H9 (cell line): ENCODE measurements around the gene NT5C. TPM values are rescaled to one million over a fixed set of nuclear protein-coding genes. Genes with fewer than 3 reads are reported as not detected.

ENCODE experiments used
- DNase-seq: peaks from one replicate; pipeline ENCODE4 v3.0.0-alpha.2; 2017
- H2AFZ ChIP-seq: one replicate; pipeline ENCODE4 v1.6.1; 2013; ENCODE audit warnings: mild to moderate bottlenecking, low read length, control low read depth, moderate library complexity
- H2AK5ac ChIP-seq: 2 replicates; pipeline ENCODE4 v1.6.1; 2013; ENCODE audit warnings: low read length, control low read depth, mixed read lengths; ENCODE audit not compliant: insufficient read length
- H2BK120ac ChIP-seq: one replicate; pipeline ENCODE4 v1.6.1; 2013; ENCODE audit warnings: low read depth, mild to moderate bottlenecking, low read length, control low read depth, inconsistent platforms; ENCODE audit not compliant: poor library complexity, severe bottlenecking
- H2BK12ac ChIP-seq: 2 replicates; pipeline ENCODE4 v1.6.1; 2013; ENCODE audit warnings: low read length, control low read depth, mixed read lengths, low read depth; ENCODE audit not compliant: insufficient read length
- H2BK15ac ChIP-seq: 2 replicates; pipeline ENCODE4 v1.6.1; 2013; ENCODE audit warnings: low read depth, low read length, control low read depth
- H2BK20ac ChIP-seq: one replicate; pipeline ENCODE4 v1.6.1; 2013; ENCODE audit warnings: low read depth, mild to moderate bottlenecking, low read length, control low read depth, inconsistent platforms; ENCODE audit not compliant: poor library complexity, severe bottlenecking
- H2BK5ac ChIP-seq: 2 replicates; pipeline ENCODE4 v1.6.1; 2013; ENCODE audit warnings: low read length, control low read depth, mixed read lengths; ENCODE audit not compliant: insufficient read length
- H3K14ac ChIP-seq: 2 replicates; pipeline ENCODE4 v1.6.1; 2013; ENCODE audit warnings: low read length, control low read depth; ENCODE audit not compliant: insufficient read depth
- H3K18ac ChIP-seq: 2 replicates; pipeline ENCODE4 v1.6.1; 2013; ENCODE audit warnings: low read depth, mild to moderate bottlenecking, mixed read lengths, low read length, control low read depth; ENCODE audit not compliant: insufficient read length
- H3K23ac ChIP-seq: 2 replicates; pipeline ENCODE4 v1.6.1; 2013; ENCODE audit warnings: low read length, control low read depth, mixed read lengths, low read depth; ENCODE audit not compliant: insufficient read length
- H3K23me2 ChIP-seq: 2 replicates; pipeline ENCODE4 v1.6.1; 2013; ENCODE audit warnings: low read depth, mild to moderate bottlenecking, mixed read lengths, low read length, control low read depth; ENCODE audit not compliant: insufficient read length, poor library complexity, severe bottlenecking
- H3K27ac ChIP-seq: 2 replicates; pipeline ENCODE4 v1.5.1; 2013; ENCODE audit warnings: low read length, control low read depth, mixed read lengths, low read depth; ENCODE audit not compliant: insufficient read length
- H3K27me3 ChIP-seq: 2 replicates; pipeline ENCODE4 v1.6.1; 2013; ENCODE audit warnings: low read length, control low read depth, inconsistent platforms; ENCODE audit not compliant: insufficient read depth
- H3K4ac ChIP-seq: 2 replicates; pipeline ENCODE4 v1.6.1; 2013; ENCODE audit warnings: low read depth, mild to moderate bottlenecking, control low read depth, inconsistent platforms, low read length, moderate library complexity
- H3K4me1 ChIP-seq: 2 replicates; pipeline ENCODE4 v1.6.1; 2013; ENCODE audit warnings: low read length, control low read depth, inconsistent platforms; ENCODE audit not compliant: insufficient read depth
- H3K4me2 ChIP-seq: 2 replicates; pipeline ENCODE4 v1.6.1; 2013; ENCODE audit warnings: low read length, control low read depth, mixed read lengths; ENCODE audit not compliant: insufficient read length, insufficient read depth
- H3K56ac ChIP-seq: 2 replicates; pipeline ENCODE4 v1.6.1; 2013; ENCODE audit warnings: low read depth, mild to moderate bottlenecking, mixed read lengths, low read length, control low read depth; ENCODE audit not compliant: insufficient read length
- H3K79me1 ChIP-seq: 2 replicates; pipeline ENCODE4 v1.6.1; 2013; ENCODE audit warnings: low read depth, mild to moderate bottlenecking, moderate library complexity, low read length, control low read depth, inconsistent platforms; ENCODE audit not compliant: insufficient read depth, poor library complexity, severe bottlenecking
- H3K79me2 ChIP-seq: 2 replicates; pipeline ENCODE4 v1.6.1; 2013; ENCODE audit warnings: low read length, control low read depth, inconsistent platforms; ENCODE audit not compliant: insufficient read depth
- H3K9ac ChIP-seq: 2 replicates; pipeline ENCODE4 v1.6.1; 2013; ENCODE audit warnings: low read length, control low read depth, mixed read lengths; ENCODE audit not compliant: insufficient read length; ENCODE audit errors: extremely low read depth
- H3K9me3 ChIP-seq: one replicate; pipeline ENCODE4 v1.6.1; 2013; ENCODE audit warnings: low read depth, low read length, inconsistent platforms; ENCODE audit not compliant: control insufficient read depth
- H3T11ph ChIP-seq: one replicate; pipeline ENCODE4 v1.6.1; 2013; ENCODE audit warnings: mild to moderate bottlenecking, low read length, control low read depth, inconsistent platforms
- H4K20me1 ChIP-seq: one replicate; pipeline ENCODE4 v1.6.1; 2013; ENCODE audit not compliant: control insufficient read depth, insufficient read length, insufficient read depth
- H4K5ac ChIP-seq: 2 replicates; pipeline ENCODE4 v1.6.1; 2013; ENCODE audit warnings: low read depth, mild to moderate bottlenecking, mixed read lengths, low read length, control low read depth; ENCODE audit not compliant: insufficient read length
- H4K8ac ChIP-seq: replicated peaks from 2 replicates; pipeline ENCODE4 v1.6.1; 2013; ENCODE audit warnings: low read length, control low read depth, mixed read lengths, low read depth; ENCODE audit not compliant: insufficient read length
- H4K91ac ChIP-seq: 2 replicates; pipeline ENCODE4 v1.6.1; 2013; ENCODE audit warnings: low read depth, mild to moderate bottlenecking, moderate library complexity, mixed read lengths, low read length, control low read depth; ENCODE audit not compliant: insufficient read length
- H3K27ac Mint-ChIP-seq, 3 experiments: 2 replicates in 2 of 3; 3 replicates in 1 of 3; pipeline ENCODE4 v1.8.0; 2020 to 2021; ENCODE audit warnings: mixed read lengths in 3 of 3, mild to moderate bottlenecking in 1 of 3, moderate library complexity in 1 of 3
- H3K27me3 Mint-ChIP-seq: 2 replicates; pipeline ENCODE4 v1.8.0; 2021; ENCODE audit warnings: low read depth, mild to moderate bottlenecking, moderate library complexity, mixed read lengths
- H3K36me3 Mint-ChIP-seq, 3 experiments: 2 replicates in 2 of 3; 3 replicates in 1 of 3; pipeline ENCODE4 v1.8.0; 2020 to 2021; ENCODE audit warnings: low read depth in 3 of 3, mixed read lengths in 3 of 3; ENCODE audit not compliant: insufficient read depth in 1 of 3
- H3K4me1 Mint-ChIP-seq, 2 experiments: 2 replicates each; pipeline ENCODE4 v1.8.0; 2020; ENCODE audit warnings: mixed read lengths in 2 of 2
- H3K4me3 Mint-ChIP-seq, 2 experiments: 2 replicates in 1 of 2; 3 replicates in 1 of 2; pipeline ENCODE4 v1.8.0; 2020 to 2021; ENCODE audit warnings: mild to moderate bottlenecking in 2 of 2, mixed read lengths in 2 of 2, moderate library complexity in 1 of 2
- H3K9me3 Mint-ChIP-seq, 2 experiments: 2 replicates in 1 of 2; 3 replicates in 1 of 2; pipeline ENCODE4 v1.8.0; 2020; ENCODE audit warnings: mild to moderate bottlenecking in 2 of 2, mixed read lengths in 2 of 2, moderate library complexity in 1 of 2
- WGBS: extraction: QIAGEN DNeasy Blood & Tissue Kit; methylation state at CpG from one replicate; pipeline ENCODE4 v1.1.7; 2013; ENCODE audit warnings: missing lambda C conversion rate, low lambda C conversion rate, mixed read lengths; ENCODE audit not compliant: insufficient read length; ENCODE audit errors: extremely low coverage; 5-methylcytosine and 5-hydroxymethylcytosine counted together
- total RNA-seq: library from RNA; stranded (reverse); gene quantifications from 2 replicates; pipeline ENCODE4 v1.2.1, GENCODE V29; 2021
- TF ChIP-seq, protein P1 (sequence below): fragments of 200-600 bp; sonication (generic); conservative IDR thresholded peaks from 3 replicates; pipeline ENCODE4 v1.8.0; 2021; ENCODE audit warnings: antibody characterized with exemption, mild to moderate bottlenecking

The NT5C gene
- total RNA-seq, 1 experiment from 2014 or later: 77.7 TPM

DNA sequence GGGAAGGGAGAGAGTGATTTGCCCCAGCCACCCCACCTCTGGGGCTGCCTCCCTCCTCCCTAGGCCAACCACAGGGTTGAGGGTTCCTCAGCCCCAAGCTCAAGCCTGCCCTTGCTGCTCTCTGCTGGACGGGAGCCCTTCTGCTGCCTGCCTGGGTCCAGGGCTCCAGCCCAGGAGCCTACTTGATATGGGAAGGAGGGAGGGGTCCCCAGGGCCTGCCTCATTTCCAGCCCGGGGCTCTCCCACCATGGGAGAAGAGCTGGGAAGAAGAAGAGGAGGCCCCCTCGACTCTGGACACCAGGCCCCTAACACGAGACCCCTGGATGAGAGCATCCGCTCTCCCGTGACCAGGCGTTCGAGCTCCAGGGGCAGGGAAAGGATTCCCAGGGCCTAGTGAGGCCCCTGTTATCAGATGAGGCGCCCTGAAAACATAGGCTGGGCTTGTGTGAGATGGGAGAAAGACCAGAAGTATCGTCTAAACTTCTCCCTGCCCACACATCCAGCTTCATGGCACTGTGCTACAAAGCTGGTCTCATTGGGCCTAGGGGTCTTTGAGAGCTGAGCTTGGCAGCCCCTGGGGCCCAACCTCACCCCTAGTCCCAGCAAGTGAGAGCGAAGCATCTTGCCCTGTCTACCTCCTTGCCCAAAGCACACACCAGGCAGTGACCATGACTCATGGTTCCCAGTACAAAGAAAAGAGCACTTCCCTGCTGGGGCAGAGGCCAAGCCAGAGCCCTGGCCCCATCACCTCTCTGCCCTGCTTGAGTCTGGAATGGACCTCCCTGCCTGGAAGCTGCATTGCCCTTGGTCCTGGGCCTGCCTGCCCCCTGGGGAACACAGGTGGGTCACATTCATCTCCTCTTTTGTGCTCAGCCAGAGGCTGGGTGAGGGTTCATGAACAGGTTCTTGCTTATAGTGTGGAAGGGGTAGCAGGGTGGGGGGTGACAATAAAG lies 42.8 kb downstream of the NT5C start:
- H3K9me3 Mint-ChIP-seq: no peaks in the 10 kb centered on the region
- H3K4me1 Mint-ChIP-seq: peaks cover 56% of the 10 kb centered on the region in 2 experiments
- Histone ChIP-seq H2BK5ac (no peak overlapping the region), H3K27ac (no peak overlapping the region), H2AK5ac (no peak overlapping the region), H4K91ac (no peak overlapping the region), H3K27me3 (no peaks in the 10 kb centered on the region), H2BK20ac (no peak overlapping the region), H2BK12ac (no peak overlapping the region), H3K9me3 (no peaks in the 10 kb centered on the region), H3K9ac (peak overlapping the region; percentile 55), H4K5ac (no peak overlapping the region), H4K20me1 (no peaks in the 10 kb centered on the region), H3T11ph (no peak overlapping the region), H3K23ac (no peak overlapping the region), H3K18ac (peak overlapping the region; percentile 81), H3K23me2 (peaks cover 7% of the 10 kb centered on the region), H2BK120ac (no peak overlapping the region), H3K14ac (peak overlapping the region; percentile 69), H3K56ac (no peak overlapping the region), H3K79me1 (no peaks in the 10 kb centered on the region), H3K79me2 (no peaks in the 10 kb centered on the region; the same call in 1 of the 2 replicates), H2BK15ac (no peak overlapping the region), H3K4ac (no peak overlapping the region), H4K8ac (no peak overlapping the region), H3K4me1 (peaks cover 7% of the 10 kb centered on the region; the same call in 1 of the 2 replicates), H3K4me2 (peak overlapping the region; percentile 75), H2AFZ (no peak overlapping the region)
- no CpG with 5 or more reads among the region's 11 CpGs for WGBS
- TF ChIP-seq, protein P1, sequence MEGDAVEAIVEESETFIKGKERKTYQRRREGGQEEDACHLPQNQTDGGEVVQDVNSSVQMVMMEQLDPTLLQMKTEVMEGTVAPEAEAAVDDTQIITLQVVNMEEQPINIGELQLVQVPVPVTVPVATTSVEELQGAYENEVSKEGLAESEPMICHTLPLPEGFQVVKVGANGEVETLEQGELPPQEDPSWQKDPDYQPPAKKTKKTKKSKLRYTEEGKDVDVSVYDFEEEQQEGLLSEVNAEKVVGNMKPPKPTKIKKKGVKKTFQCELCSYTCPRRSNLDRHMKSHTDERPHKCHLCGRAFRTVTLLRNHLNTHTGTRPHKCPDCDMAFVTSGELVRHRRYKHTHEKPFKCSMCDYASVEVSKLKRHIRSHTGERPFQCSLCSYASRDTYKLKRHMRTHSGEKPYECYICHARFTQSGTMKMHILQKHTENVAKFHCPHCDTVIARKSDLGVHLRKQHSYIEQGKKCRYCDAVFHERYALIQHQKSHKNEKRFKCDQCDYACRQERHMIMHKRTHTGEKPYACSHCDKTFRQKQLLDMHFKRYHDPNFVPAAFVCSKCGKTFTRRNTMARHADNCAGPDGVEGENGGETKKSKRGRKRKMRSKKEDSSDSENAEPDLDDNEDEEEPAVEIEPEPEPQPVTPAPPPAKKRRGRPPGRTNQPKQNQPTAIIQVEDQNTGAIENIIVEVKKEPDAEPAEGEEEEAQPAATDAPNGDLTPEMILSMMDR: no peak
- DNase-seq: peak; percentile 78
- peaks cover 2 to 4% (median 2%) of the 10 kb centered on the region in 3 experiments; a peak in 5 of 7 replicates for H3K36me3 Mint-ChIP-seq
- peak overlapping the region; percentile 79 to 88 for H3K4me3 Mint-ChIP-seq
- H3K27ac Mint-ChIP-seq: peak overlapping the region in 1 of 3 experiments; percentile 95; a peak in 4 of 7 replicates
- H3K27me3 Mint-ChIP-seq: no peaks in the 10 kb centered on the region
